IMR-90 (cell line): ENCODE data around the gene TLDC2. TPM values are rescaled to one million over a fixed set of nuclear protein-coding genes. Genes with fewer than 3 reads are reported as not detected.

Experiments
- ATAC-seq: fragments of 200-7000 bp; cut with Tn5 transposase; 2 replicates; pipeline ENCODE4 v1.9.1; 2020; ENCODE audit warnings: low read depth, mild to moderate bottlenecking, moderate library complexity
- BruUV-seq: library from RNA; stranded (reverse); fragments of 400-500 nt; replicated peaks from 2 replicates; lab custom pipeline; 2021; lab: Mats Ljungman, UMichigan
- CTCF ChIA-PET: fragments of 300-600 bp; formaldehyde crosslinking; extraction: SDS; loops from one replicate; lab custom pipeline; 2021; ENCODE audit warnings: antibody characterized with exemption; lab: Yijun Ruan, JAX
- POLR2A ChIA-PET: fragments of 300-600 bp; sonication (Branson Sonifier 250); formaldehyde crosslinking; loops from one replicate; lab custom pipeline; 2022; ENCODE audit warnings: antibody characterized with exemption; ENCODE audit not compliant: unreplicated experiment; lab: Charles Lee
- DNase-seq: peaks from one replicate; pipeline ENCODE4 v3.0.0; 2013
- H2AFZ ChIP-seq: replicated peaks from 2 replicates; pipeline ENCODE3; 2013; ENCODE audit warnings: low read length, mild to moderate bottlenecking; ENCODE audit not compliant: poor library complexity
- H2AK5ac ChIP-seq: 2 replicates; pipeline ENCODE4 v1.6.1; 2013; ENCODE audit warnings: low read depth, low read length, inconsistent platforms
- H2AK9ac ChIP-seq: replicated peaks from 2 replicates; pipeline ENCODE3; 2013; ENCODE audit warnings: mild to moderate bottlenecking, low read depth, low read length, moderate library complexity; ENCODE audit not compliant: poor library complexity
- H2BK120ac ChIP-seq: 2 replicates; pipeline ENCODE4 v1.6.1; 2013; ENCODE audit warnings: low read depth, low read length, inconsistent platforms
- H2BK15ac ChIP-seq: 3 replicates; pipeline ENCODE4 v1.6.1; 2013; ENCODE audit warnings: low read depth, low read length, inconsistent platforms
- H2BK20ac ChIP-seq: 2 replicates; pipeline ENCODE4 v1.6.1; 2013; ENCODE audit warnings: low read depth, mild to moderate bottlenecking, inconsistent platforms, low read length, moderate library complexity
- H2BK5ac ChIP-seq: 2 replicates; pipeline ENCODE4 v1.6.1; 2013; ENCODE audit warnings: mild to moderate bottlenecking, low read depth, low read length, inconsistent platforms; ENCODE audit not compliant: poor library complexity, severe bottlenecking
- H3K14ac ChIP-seq: replicated peaks from 2 replicates; pipeline ENCODE4 v1.6.1; 2013; ENCODE audit warnings: low read depth, low read length, inconsistent platforms
- H3K18ac ChIP-seq: 2 replicates; pipeline ENCODE4 v1.6.1; 2013; ENCODE audit warnings: low read depth, low read length, control low read depth
- H3K23ac ChIP-seq: 2 replicates; pipeline ENCODE4 v1.6.1; 2013; ENCODE audit warnings: low read depth, low read length, inconsistent platforms
- H3K27ac ChIP-seq: 2 replicates; pipeline ENCODE4 v1.5.1; 2013; ENCODE audit warnings: mild to moderate bottlenecking, control low read depth, low read length; ENCODE audit not compliant: insufficient read depth
- H3K27me3 ChIP-seq: 2 replicates; pipeline ENCODE4 v1.6.1; 2013; ENCODE audit warnings: low read length; ENCODE audit not compliant: control insufficient read depth, insufficient read depth
- H3K36me3 ChIP-seq: 2 replicates; pipeline ENCODE4 v1.6.1; 2013; ENCODE audit warnings: low read length, mixed read lengths; ENCODE audit not compliant: control insufficient read depth, insufficient read depth
- H3K4ac ChIP-seq: 2 replicates; pipeline ENCODE4 v1.6.1; 2013; ENCODE audit warnings: low read depth, low read length, inconsistent platforms
- H3K4me1 ChIP-seq: 2 replicates; pipeline ENCODE4 v1.6.1; 2013; ENCODE audit warnings: low read length, mixed read lengths; ENCODE audit not compliant: control insufficient read depth, insufficient read depth
- H3K4me2 ChIP-seq: 2 replicates; pipeline ENCODE4 v1.6.1; 2013; ENCODE audit warnings: low read depth, mild to moderate bottlenecking, control low read depth, low read length, moderate library complexity
- H3K4me3 ChIP-seq: 2 replicates; pipeline ENCODE4 v1.5.1; 2013; ENCODE audit warnings: low read depth, mild to moderate bottlenecking, control low read depth, low read length, moderate library complexity; ENCODE audit not compliant: insufficient read depth
- H3K56ac ChIP-seq: 2 replicates; pipeline ENCODE4 v1.6.1; 2013; ENCODE audit warnings: low read length, inconsistent platforms; ENCODE audit not compliant: insufficient read depth; ENCODE audit errors: extremely low read depth
- H3K79me1 ChIP-seq, 2 experiments: 2 replicates each; pipeline ENCODE4 v1.6.1; 2013; ENCODE audit warnings: low read length in 2 of 2, inconsistent platforms in 1 of 2, low read depth in 1 of 2
- H3K9ac ChIP-seq: 2 replicates; pipeline ENCODE4 v1.6.1; 2013; ENCODE audit warnings: low read depth, low read length, control low read depth
- H3K9me1 ChIP-seq: 2 replicates; pipeline ENCODE4 v1.6.1; 2013; ENCODE audit warnings: low read length, inconsistent platforms; ENCODE audit not compliant: insufficient read depth
- H3K9me3 ChIP-seq: 2 replicates; pipeline ENCODE4 v1.6.1; 2013; ENCODE audit warnings: low read length; ENCODE audit not compliant: control insufficient read depth, insufficient read depth
- H4K20me1 ChIP-seq: 2 replicates; pipeline ENCODE4 v1.6.1; 2013; ENCODE audit warnings: low read length, inconsistent platforms; ENCODE audit not compliant: insufficient read depth
- H4K5ac ChIP-seq: 2 replicates; pipeline ENCODE4 v1.6.1; 2013; ENCODE audit warnings: mild to moderate bottlenecking, low read depth, low read length, control low read depth
- H4K8ac ChIP-seq, 2 experiments: 2 replicates each; pipeline ENCODE4 v1.6.1; 2013; ENCODE audit warnings: low read depth in 2 of 2, low read length in 2 of 2, control low read depth in 1 of 2, inconsistent platforms in 1 of 2
- H4K91ac ChIP-seq: 2 replicates; pipeline ENCODE4 v1.6.1; 2013; ENCODE audit warnings: low read depth, low read length, inconsistent platforms; ENCODE audit not compliant: insufficient read depth
- BHLHE40 ChIP-seq: fragments of 150-350 bp; IDR thresholded peaks from 2 replicates; pipeline ENCODE4 v1.6.1; 2016; ENCODE audit warnings: mild to moderate bottlenecking, low read depth, low read length
- CHD1 ChIP-seq: IDR thresholded peaks from 2 replicates; pipeline ENCODE4 v1.6.1; 2012; ENCODE audit warnings: low read depth, low read length, improper control_type of control experiment
- MAFK ChIP-seq: IDR thresholded peaks from 2 replicates; pipeline ENCODE4 v1.6.1; 2012; ENCODE audit warnings: low read depth, low read length, improper control_type of control experiment
- MXI1 ChIP-seq: IDR thresholded peaks from 2 replicates; pipeline ENCODE4 v1.6.1; 2012; ENCODE audit warnings: low read depth, mild to moderate bottlenecking, low read length, moderate library complexity, borderline replicate concordance
- POLR2A ChIP-seq: IDR thresholded peaks from 2 replicates; pipeline ENCODE4 v1.6.1; 2012; ENCODE audit warnings: mild to moderate bottlenecking, low read depth, low read length
- RAD21 ChIP-seq: IDR thresholded peaks from 2 replicates; pipeline ENCODE4 v1.6.1; 2012; ENCODE audit warnings: low read length, improper control_type of control experiment
- RCOR1 ChIP-seq: IDR thresholded peaks from 2 replicates; pipeline ENCODE4 v1.6.1; 2012; ENCODE audit warnings: mild to moderate bottlenecking, low read length, improper control_type of control experiment; ENCODE audit not compliant: insufficient replicate concordance
- RFX5 ChIP-seq: IDR thresholded peaks from 2 replicates; pipeline ENCODE4 v1.8.0; 2012; ENCODE audit warnings: low read depth, mild to moderate bottlenecking, low read length, moderate library complexity
- WGBS, 2 experiments: methylation state at CpG; one replicate each; pipeline versions ENCODE4 v1.1.5 to v1.1.7; 2013; ENCODE audit warnings: missing lambda C conversion rate in 2 of 2; ENCODE audit not compliant: insufficient read length in 1 of 2; ENCODE audit errors: extremely low coverage in 2 of 2; 5-methylcytosine and 5-hydroxymethylcytosine counted together
- dilution Hi-C: fragments of 300-500 bp; cut with HindIII; formaldehyde crosslinking; loops from one replicate; pipeline ENCODE4 v1.14.3; 2018; ENCODE audit warnings: low sequenced_read_pairs; ENCODE audit not compliant: unreplicated experiment
- in situ Hi-C: fragments of 300-500 bp; cut with MboI; formaldehyde crosslinking; loops from 3 replicates; pipeline ENCODE4 v1.14.3; 2019; ENCODE audit warnings: low sequenced_read_pairs, inconsistent platforms, mixed read lengths
- intact Hi-C: fragments of 100-400 bp; cut with micrococcal nuclease; formaldehyde crosslinking; loops from 2 replicates; pipeline ENCODE4 v1.10.0; 2022
- polyA plus RNA-seq, 3 experiments: library from polyadenylated mRNA; depleted of rRNA; stranded (reverse); fragments of >200 nt; gene quantifications; 2 replicates each; pipeline ENCODE4 v1.2.3, GENCODE V29; 2012; ENCODE audit warnings: low replicate concordance in 1 of 3
- total RNA-seq: library from RNA; depleted of rRNA; stranded (reverse); fragments of >200 nt; gene quantifications from 2 replicates; pipeline ENCODE4 v1.2.3, GENCODE V29; 2012
- TF ChIP-seq, protein P1 (sequence below): fragments of 150-350 bp; IDR thresholded peaks from 2 replicates; pipeline ENCODE4 v1.6.1; 2016; ENCODE audit warnings: low read depth, mild to moderate bottlenecking, low read length, moderate library complexity, borderline replicate concordance
- TF ChIP-seq, protein P2 (sequence below): fragments of 150-350 bp; IDR thresholded peaks from 2 replicates; pipeline ENCODE4 v1.6.1; 2017; ENCODE audit warnings: mild to moderate bottlenecking, antibody characterized with exemption, low read length, low read depth
- TF ChIP-seq, protein P3 (sequence below): conservative IDR thresholded peaks from 2 replicates; pipeline ENCODE4 v1.5.1; 2012; ENCODE audit warnings: mild to moderate bottlenecking, low read depth, low read length, improper control_type of control experiment

TLDC2 gene
- total and polyA plus RNA-seq, 2 of the 4 experiments (the other 2 are of a cell fraction), result 0.18 to 0.19 TPM

DNA sequence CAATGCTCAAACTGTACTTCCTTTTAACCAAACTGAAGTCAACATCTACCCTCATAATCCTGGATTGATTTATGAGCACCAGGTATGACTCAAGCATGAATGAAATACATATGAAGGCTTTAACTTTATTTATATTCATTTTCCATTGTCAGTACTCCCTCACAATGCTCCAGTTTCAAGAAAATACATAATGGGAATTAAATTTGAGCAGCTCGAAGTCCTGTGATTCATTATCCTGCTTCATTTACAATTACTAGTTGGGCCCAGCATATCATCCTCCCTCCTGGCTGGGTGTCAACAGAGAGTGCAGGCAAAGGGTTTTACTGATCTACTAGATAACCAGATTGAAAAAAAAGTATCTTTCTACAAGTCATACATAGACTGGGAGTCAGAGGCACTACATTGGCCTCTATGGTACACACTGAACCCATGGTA, 65.5 kb downstream of the TLDC2 start:
- Histone ChIP-seq H2BK20ac (no peak overlapping the region), H4K8ac (no peak overlapping the region), H4K5ac (no peak overlapping the region), H3K23ac (no peak overlapping the region), H3K79me1 (no peaks in the 10 kb centered on the region), H2BK5ac (no peak overlapping the region), H3K9me3 (no peaks in the 10 kb centered on the region), H3K36me3 (peaks cover 4% of the 10 kb centered on the region; the same call in 1 of the 2 replicates), H3K18ac (no peak overlapping the region), H3K4ac (no peak overlapping the region), H3K9me1 (0 out of 2 replicates have a peak, but pooled peaks cover 2% of the 10 kb centered on the region), H3K4me1 (no peaks in the 10 kb centered on the region; the same call in 1 of the 2 replicates), H2AFZ (no peak overlapping the region), H4K91ac (no peak overlapping the region), H3K9ac (no peak overlapping the region), H2BK120ac (no peak overlapping the region), H3K27me3 (no peaks in the 10 kb centered on the region), H2AK5ac (no peak overlapping the region), H2BK15ac (no peak overlapping the region), H3K14ac (no peak overlapping the region), H4K20me1 (no peaks in the 10 kb centered on the region), H3K4me3 (no peak overlapping the region), H2AK9ac (no peak overlapping the region), H3K4me2 (no peak overlapping the region), H3K56ac (no peak overlapping the region), H3K27ac (no peak overlapping the region)
- ATAC-seq (no peak), DNase-seq (no peak)
- TF ChIP-seq MAFK, result no peak
- TF ChIP-seq, protein P1, sequence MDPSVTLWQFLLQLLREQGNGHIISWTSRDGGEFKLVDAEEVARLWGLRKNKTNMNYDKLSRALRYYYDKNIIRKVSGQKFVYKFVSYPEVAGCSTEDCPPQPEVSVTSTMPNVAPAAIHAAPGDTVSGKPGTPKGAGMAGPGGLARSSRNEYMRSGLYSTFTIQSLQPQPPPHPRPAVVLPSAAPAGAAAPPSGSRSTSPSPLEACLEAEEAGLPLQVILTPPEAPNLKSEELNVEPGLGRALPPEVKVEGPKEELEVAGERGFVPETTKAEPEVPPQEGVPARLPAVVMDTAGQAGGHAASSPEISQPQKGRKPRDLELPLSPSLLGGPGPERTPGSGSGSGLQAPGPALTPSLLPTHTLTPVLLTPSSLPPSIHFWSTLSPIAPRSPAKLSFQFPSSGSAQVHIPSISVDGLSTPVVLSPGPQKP, result no peak
- no peak for TF ChIP-seq RFX5
- TF ChIP-seq, protein P2, sequence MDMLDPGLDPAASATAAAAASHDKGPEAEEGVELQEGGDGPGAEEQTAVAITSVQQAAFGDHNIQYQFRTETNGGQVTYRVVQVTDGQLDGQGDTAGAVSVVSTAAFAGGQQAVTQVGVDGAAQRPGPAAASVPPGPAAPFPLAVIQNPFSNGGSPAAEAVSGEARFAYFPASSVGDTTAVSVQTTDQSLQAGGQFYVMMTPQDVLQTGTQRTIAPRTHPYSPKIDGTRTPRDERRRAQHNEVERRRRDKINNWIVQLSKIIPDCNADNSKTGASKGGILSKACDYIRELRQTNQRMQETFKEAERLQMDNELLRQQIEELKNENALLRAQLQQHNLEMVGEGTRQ, result no peak
- TF ChIP-seq, protein P3, sequence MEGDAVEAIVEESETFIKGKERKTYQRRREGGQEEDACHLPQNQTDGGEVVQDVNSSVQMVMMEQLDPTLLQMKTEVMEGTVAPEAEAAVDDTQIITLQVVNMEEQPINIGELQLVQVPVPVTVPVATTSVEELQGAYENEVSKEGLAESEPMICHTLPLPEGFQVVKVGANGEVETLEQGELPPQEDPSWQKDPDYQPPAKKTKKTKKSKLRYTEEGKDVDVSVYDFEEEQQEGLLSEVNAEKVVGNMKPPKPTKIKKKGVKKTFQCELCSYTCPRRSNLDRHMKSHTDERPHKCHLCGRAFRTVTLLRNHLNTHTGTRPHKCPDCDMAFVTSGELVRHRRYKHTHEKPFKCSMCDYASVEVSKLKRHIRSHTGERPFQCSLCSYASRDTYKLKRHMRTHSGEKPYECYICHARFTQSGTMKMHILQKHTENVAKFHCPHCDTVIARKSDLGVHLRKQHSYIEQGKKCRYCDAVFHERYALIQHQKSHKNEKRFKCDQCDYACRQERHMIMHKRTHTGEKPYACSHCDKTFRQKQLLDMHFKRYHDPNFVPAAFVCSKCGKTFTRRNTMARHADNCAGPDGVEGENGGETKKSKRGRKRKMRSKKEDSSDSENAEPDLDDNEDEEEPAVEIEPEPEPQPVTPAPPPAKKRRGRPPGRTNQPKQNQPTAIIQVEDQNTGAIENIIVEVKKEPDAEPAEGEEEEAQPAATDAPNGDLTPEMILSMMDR, result no peak
- no peak for TF ChIP-seq POLR2A
- TF ChIP-seq RAD21, result no peak
- no peak for TF ChIP-seq BHLHE40
- TF ChIP-seq MXI1, result no peak
- no peak for TF ChIP-seq CHD1
- TF ChIP-seq RCOR1, result no peak
- in situ Hi-C loops (no loop called here), dilution Hi-C loops (no loop called here), intact Hi-C loops (no loop called here)
- POLR2A ChIA-PET, result no interaction called here
- no CpG with 5 or more reads among the region's 1 CpG for WGBS, 2 experiments
- CTCF ChIA-PET, result no interaction called here
- no TSS peak for BruUV-seq
